ENCODE measurements around the gene TMEM51.

The TMEM51 gene

DNA sequence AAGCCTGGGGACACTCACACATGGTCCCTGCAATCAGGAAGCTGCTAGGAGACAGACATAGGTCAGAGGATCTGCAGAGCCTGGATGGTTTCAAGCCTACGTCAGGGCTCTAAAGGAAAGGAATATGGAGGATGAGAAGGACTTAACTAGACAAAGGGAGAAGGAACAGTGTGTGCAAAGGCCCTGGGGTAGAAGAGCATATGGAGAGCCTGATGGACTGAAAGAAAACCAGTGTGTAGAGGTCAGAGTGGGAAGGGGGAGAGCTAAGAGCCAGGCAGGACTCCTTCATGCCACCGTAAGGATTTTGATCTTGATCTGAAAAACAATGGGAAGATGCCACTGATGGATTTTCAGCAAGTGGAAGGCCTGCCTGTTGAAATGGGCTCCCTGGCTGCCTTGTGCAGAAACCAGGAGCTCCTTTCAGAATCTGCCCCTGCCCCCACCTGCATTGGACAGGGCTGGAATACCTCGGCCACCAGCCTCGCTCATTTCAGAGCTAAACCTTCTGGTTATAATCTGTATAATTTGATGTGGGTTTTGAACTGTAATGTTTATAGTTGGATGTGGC, 102.1 kb downstream of the TMEM51 start:
- no peak for DNase-seq

DNA sequence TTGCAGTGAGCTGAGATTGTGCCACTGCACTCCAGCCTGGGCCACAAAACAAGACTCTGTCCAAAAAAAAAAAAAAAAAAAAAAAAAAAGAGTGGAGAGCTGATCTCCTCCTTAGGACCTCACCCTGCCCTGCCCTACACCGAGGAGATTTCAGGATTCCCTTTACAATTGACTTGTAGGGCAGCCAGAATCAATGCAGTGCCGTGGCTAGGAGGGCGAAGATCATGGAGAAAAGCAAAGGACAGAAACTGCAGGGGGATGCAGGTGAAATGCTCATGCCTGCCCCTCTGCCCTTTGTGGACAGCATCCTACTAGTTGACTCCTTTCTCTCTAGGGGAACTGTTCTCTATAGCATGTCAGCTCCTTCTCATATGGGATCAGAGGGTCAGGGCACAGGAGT, 103.0 kb downstream of the TMEM51 start:
- DNase-seq, result no peak

DNA sequence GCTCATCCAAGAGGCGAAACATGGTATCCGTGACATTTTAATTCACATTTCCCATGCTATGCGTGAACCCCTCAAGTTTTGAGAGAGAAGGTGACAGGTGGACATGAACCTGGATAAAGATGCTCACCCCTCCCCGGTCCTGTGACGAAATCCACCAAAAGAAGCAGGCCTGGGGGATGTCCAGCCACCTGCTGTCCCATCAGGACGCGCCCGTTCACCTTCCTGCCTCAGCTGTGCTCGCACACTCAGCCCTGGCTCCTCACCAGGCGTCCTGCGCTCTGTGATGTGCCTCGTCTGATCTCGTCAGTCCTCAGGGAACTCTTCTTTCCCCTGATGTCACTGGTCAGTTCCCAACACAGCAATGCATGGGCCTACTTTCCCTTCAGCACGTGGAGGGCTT, 103.8 kb downstream of the TMEM51 start:
- no peak for DNase-seq

DNA sequence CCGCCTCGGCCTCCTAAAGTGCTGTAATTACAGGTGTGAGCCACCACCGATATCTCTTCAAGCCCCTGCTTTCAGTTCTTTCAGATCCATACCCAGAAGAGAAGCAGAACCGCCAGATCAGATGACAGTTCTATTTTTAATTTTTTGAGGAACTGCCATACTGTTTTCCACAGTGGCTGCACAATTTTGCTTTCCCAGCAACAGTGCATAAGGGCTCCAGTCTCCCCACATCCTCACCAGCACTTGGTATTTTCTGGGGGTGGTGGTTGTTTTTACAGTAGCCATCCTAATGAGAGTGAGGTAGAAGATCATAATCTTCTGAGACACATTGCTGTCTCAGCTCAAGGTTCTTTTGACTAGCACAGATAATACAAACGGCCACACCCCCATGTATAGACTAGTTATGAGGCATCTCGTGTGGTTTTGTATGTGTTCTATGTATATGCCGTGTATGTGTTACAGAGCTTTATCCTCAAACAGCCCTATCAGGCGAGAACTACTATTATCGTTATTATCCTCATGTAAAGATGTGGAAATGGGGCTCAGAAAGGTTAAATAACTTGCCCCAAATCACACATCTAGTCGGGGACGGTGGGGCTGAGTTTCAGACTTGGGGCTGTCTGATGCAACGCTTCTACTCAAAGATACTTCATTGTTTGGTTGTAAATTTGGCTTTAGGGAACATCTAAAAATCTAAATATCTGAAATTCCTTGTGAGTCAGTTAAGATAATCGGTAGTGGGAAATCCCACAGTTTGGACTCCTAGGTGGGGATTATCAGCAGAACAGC, 105.5 kb downstream of the TMEM51 start:
- no peak for DNase-seq

DNA sequence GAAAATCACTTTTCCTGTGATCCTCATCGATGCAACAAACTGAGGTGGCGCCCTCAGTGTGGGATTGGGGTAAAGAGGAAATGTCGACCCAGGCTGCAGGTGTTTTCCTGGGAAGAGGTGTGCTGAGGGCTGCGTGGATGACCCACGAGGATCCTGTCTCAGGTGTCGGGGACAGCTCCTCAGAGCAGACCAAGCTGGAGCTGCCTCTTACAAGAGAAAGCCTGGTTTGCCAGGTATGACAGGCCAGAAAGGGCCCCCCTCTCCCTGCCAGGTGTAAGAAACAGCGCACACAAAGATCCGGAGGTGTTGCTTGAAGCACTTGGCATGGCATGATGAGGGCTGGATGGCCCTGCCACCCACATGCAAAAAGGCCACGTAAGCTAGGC, 106.1 kb downstream of the TMEM51 start:
- DNase-seq, result no peak

DNA sequence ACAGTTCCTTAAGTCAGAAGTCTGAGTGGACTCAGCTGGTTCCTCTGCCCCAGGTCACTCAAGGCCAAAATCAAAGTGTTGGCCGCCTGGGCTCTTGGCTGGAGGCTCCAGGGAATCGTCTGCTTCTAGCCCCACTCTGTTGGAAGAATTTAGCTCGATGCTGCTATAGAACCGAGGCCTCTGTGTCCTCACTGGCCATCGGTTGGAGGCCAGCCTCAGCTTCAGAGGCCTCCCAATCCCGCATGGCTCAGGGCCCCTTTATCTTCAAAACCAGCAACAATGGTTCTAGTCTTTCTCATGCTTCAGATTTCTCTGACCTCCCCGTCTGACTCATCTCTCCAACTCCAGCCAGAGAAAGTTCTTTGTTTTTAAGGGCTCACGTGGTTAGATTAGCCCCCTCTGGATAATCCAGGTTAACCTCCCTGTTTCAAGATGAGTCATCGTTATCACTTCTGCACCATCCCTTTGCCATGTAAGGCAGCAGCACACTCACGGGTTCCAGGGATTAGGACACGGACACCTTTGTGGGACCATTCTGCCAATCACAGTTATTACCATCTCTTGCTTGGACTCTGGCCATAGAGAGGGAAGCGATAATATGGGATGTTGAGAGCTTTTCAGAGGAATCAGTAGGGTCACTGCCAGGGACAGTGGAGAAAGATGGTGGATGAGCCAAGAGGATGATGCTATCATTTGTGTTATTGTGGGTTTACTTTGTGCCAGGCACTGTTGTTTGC, 107.0 kb downstream of the TMEM51 start:
- DNase-seq, result no peak

DNA sequence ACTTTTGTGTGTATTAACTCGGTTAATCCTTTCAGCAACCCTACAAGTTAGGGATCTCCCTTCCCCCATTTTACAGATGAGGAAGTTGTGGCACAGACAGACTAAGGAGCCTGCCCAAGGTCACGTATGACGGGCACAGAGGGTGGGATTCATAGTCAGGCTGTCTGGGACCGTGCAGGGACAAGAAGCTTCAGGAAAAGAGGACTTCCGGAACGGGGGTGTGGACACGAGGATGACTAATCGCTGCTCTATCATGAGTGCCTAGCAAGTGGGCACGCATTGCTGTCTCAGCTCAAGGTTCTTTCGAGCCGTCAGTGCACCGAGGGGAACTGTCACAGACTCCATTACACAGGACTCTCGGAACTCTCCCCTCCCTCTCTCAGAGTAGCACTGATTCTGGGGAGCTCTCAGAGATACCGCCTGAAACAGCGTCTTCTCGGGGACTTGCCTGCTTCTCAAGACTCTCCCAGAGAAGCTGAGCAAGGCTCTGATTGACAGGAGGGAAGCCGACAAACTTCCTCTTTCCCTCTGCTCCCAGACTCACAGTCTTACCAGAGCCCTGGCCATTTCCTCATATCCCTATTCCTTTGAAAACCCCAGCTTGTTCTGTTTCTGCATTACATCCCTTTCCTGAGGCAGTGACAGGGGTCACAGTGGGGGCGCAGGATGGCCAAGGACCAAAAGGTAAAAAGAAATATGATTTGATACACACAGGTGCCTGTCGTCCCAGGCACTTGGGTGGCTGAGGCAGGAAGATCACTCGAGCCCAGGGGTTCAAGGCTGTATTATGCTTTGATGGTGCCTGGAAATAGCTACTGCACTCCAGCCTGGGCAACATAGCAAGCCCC, 107.8 kb downstream of the TMEM51 start:
- no peak for DNase-seq

DNA sequence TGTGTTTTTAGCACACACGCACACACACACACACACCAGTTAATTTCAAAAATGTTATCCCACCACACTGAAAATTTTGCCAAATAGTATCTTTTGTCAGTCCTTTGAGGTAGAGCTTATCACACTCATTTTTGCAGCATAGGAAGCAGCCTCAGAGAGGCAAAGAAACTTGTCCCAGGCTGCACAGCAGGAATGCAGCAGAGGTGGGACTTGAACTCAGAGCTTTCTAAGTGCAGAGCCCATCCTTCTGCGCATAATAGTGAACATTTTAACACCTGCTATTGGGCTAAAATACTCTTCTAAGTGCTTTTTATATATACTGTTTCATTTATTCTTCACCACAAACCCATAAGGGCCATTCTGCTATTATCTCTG, 108.4 kb downstream of the TMEM51 start:
- no peak for DNase-seq

DNA sequence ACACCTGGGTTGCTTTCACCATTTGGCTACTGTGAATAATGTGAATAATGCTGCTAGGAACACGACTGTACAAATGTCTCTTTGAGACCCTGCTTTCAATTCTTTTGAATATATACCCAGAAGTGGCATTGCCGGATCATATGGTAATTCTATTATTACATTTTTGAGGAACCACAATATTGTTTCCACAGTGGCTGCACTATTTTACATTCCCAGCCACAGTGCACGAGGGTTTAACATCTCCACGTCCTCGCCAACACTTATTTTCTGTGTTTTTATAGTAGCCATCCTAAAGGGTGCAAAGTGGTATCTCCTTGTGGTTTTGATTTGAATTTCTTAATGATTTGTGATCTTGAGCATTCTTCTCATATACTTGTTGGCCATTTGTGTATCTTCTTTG, 109.2 kb downstream of the TMEM51 start:
- DNase-seq, result no peak

DNA sequence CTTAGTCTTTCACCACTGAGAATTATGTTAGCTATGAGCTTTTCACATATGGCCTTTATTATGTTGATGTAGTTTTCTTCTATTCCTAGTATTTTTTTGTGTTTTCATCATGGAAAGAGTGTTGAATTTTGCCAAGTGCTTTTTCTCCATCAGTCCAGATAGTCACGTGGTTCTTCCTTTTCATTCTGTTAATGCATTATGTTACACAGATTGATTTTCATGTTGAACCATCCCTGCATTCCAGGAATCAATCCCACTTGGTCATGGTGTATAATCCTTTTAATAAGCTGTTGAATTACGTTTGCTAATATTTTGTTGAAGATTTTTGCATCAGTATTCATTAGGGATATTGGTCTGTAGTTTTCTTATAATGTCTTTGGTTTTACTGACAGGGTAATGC, 111.2 kb downstream of the TMEM51 start:
- no peak for DNase-seq

Data from cerebellar nuclear complex (tissue), 1 donor.